HepG2 (cell line): ENCODE data around the gene TRPC1. TPM values are rescaled to one million over a fixed set of nuclear protein-coding genes. Genes with fewer than 3 reads are reported as not detected.

Source experiments
- ELF3 ChIP-seq: IDR thresholded peaks from 2 replicates; pipeline ENCODE4 v1.6.1; 2016; ENCODE audit warnings: missing genetic modification reagents, missing compliant biosample characterization
- FIP1L1 ChIP-seq: fragments of 200-400 bp; formaldehyde crosslinking; IDR thresholded peaks from 2 replicates; pipeline ENCODE4 v1.6.1; 2018; ENCODE audit warnings: low read depth, mild to moderate bottlenecking, low read length, moderate library complexity, borderline replicate concordance; ENCODE audit not compliant: insufficient read depth
- MTA1 ChIP-seq: sonication (generic); formaldehyde crosslinking; IDR thresholded peaks from 2 replicates; pipeline ENCODE4 v1.4.0; 2020; ENCODE audit warnings: missing genetic modification reagents, mild to moderate bottlenecking, borderline replicate concordance
- POLR2AphosphoS2 ChIP-seq: IDR thresholded peaks from 2 replicates; pipeline ENCODE4 v1.6.1; 2011; ENCODE audit warnings: low read depth, low read length, improper control_type of control experiment
- RCOR2 ChIP-seq: IDR thresholded peaks from 2 replicates; pipeline ENCODE4 v1.6.1; 2016; ENCODE audit warnings: missing biosample characterization, missing genetic modification reagents
- RORA ChIP-seq: sonication (generic); formaldehyde crosslinking; IDR thresholded peaks from 2 replicates; pipeline ENCODE4 v1.5.0; 2020; ENCODE audit warnings: mild to moderate bottlenecking, missing genetic modification reagents, moderate library complexity
- SIX4 ChIP-seq: sonication (generic); formaldehyde crosslinking; IDR thresholded peaks from 2 replicates; pipeline ENCODE4 v1.4.0; 2020; ENCODE audit warnings: missing genetic modification reagents
- ZNF17 ChIP-seq: sonication (generic); formaldehyde crosslinking; IDR thresholded peaks from 2 replicates; pipeline ENCODE4 v1.5.0; 2020; ENCODE audit warnings: mild to moderate bottlenecking, missing genetic modification reagents
- ZNF543 ChIP-seq: sonication (generic); formaldehyde crosslinking; IDR thresholded peaks from 2 replicates; pipeline ENCODE4 v1.4.0; 2020; ENCODE audit warnings: mild to moderate bottlenecking, missing genetic modification reagents
- polyA plus RNA-seq, 8 experiments: library from polyadenylated mRNA; depleted of rRNA in 3 of 8; stranded (reverse) in 7 of 8; unstranded in 1 of 8; fragments of >200 nt; fragmentation: Illumina TruSeq in 4 of 8; extraction: Trizol in 4 of 8; gene quantifications; 2 replicates each; pipeline versions ENCODE4 v1.2.1 to v1.2.3, GENCODE V29; 2011 to 2016; ENCODE audit warnings: low read depth in 4 of 8, missing spikeins in 1 of 8, mixed read lengths in 1 of 8; ENCODE audit not compliant: insufficient read depth in 1 of 8
- total RNA-seq, 5 experiments: library from RNA; depleted of rRNA; stranded (reverse); fragments of >200 nt; fragmentation: Illumina TruSeq; extraction: Trizol; gene quantifications; 2 replicates each; pipeline ENCODE4 v1.2.3, GENCODE V29; 2016; ENCODE audit warnings: low read depth in 1 of 5
- TF ChIP-seq, protein P1 (sequence below), 2 experiments: sonication (generic) in 1 of 2; formaldehyde crosslinking in 1 of 2; IDR thresholded peaks; 2 replicates each; pipeline versions ENCODE4 v1.4.0 to v1.6.1; 2016 to 2020; ENCODE audit warnings: borderline replicate concordance in 1 of 2, low read depth in 1 of 2, mild to moderate bottlenecking in 1 of 2, missing genetic modification reagents in 1 of 2
- TF ChIP-seq, protein P2 (sequence below): IDR thresholded peaks from 2 replicates; pipeline ENCODE4 v1.6.1; 2016; ENCODE audit warnings: mild to moderate bottlenecking
- TF ChIP-seq, protein P3 (sequence below): sonication (generic); formaldehyde crosslinking; IDR thresholded peaks from 2 replicates; pipeline ENCODE4 v1.8.1; 2023; ENCODE audit warnings: mild to moderate bottlenecking, moderate library complexity, missing genetic modification reagents
- TF ChIP-seq, protein P4 (sequence below): sonication (generic); formaldehyde crosslinking; IDR thresholded peaks from 2 replicates; pipeline ENCODE4 v1.4.0; 2020; ENCODE audit warnings: mild to moderate bottlenecking, low read depth, missing genetic modification reagents
- TF ChIP-seq, protein P5 (sequence below): sonication (generic); formaldehyde crosslinking; IDR thresholded peaks from 2 replicates; pipeline ENCODE4 v1.5.0; 2020; ENCODE audit warnings: mild to moderate bottlenecking, missing genetic modification reagents, moderate library complexity
- TF ChIP-seq, protein P6 (sequence below): sonication (generic); formaldehyde crosslinking; IDR thresholded peaks from 2 replicates; pipeline ENCODE4 v1.4.0; 2020; ENCODE audit warnings: missing genetic modification reagents

The TRPC1 gene
- total and polyA plus RNA-seq, 2 of the 13 experiments (the other 11 are each of a cell fraction or from before 2014, with no cell fraction given), result 10.8 to 13.1 TPM

DNA sequence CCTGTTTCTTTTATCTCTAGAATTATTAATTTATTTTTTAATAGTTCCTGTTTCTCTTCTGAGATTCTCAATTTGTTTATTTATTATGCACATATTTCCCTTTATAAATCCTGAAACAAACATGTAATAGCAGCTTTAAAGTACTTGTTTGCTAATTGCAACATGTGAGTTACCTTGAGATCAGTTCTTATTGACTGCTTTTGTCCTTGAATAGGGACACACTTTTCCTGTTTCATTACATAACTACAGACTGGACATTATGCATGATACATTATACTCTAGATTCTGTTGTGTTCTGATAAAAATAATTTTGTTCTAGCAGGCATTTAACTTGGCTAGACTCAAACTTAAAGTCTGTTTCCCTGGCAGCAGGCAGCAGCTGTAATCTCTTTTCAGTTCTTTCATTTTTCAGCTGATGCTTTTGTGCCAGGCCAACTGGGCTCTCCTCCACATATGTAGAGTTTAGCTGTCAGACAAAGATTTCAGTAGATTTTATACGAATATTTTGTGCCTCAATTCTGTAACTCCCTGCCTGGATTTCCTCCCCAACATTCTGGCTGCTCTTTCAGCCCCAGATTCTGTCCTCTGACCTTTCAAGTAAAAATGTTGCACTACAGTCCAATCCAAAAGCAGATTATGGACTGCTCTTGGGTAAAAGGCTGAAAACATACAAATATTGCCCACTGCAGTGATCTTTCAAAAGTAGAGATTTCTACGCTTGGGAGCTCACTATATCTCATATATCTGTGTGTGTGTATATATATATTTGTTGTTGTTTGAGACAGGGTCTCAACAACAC, 123.1 kb downstream of the TRPC1 start (continued):
- TF ChIP-seq, protein P1, sequence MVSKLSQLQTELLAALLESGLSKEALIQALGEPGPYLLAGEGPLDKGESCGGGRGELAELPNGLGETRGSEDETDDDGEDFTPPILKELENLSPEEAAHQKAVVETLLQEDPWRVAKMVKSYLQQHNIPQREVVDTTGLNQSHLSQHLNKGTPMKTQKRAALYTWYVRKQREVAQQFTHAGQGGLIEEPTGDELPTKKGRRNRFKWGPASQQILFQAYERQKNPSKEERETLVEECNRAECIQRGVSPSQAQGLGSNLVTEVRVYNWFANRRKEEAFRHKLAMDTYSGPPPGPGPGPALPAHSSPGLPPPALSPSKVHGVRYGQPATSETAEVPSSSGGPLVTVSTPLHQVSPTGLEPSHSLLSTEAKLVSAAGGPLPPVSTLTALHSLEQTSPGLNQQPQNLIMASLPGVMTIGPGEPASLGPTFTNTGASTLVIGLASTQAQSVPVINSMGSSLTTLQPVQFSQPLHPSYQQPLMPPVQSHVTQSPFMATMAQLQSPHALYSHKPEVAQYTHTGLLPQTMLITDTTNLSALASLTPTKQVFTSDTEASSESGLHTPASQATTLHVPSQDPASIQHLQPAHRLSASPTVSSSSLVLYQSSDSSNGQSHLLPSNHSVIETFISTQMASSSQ (IDR thresholded peaks at IDR 0.05; ENCODE audit: low read depth), result 0 out of 2 replicates have a peak, but pooled peaks have one; percentile 15
- TF ChIP-seq, protein P1 (CRISPR knock-in tag; IDR thresholded peaks at IDR 0.05; ENCODE audit: borderline replicate concordance), result no peak
- TF ChIP-seq ELF3 (CRISPR knock-in tag) (peak; percentile 93), RCOR2 (peak; percentile 82), ZNF17 (CRISPR knock-in tag) (no peak), FIP1L1 (no peak), ZNF543 (CRISPR knock-in tag) (no peak), MTA1 (CRISPR knock-in tag) (no peak), POLR2AphosphoS2 (no peak), RORA (CRISPR knock-in tag) (no peak), SIX4 (CRISPR knock-in tag) (no peak)
- TF ChIP-seq, protein P2, sequence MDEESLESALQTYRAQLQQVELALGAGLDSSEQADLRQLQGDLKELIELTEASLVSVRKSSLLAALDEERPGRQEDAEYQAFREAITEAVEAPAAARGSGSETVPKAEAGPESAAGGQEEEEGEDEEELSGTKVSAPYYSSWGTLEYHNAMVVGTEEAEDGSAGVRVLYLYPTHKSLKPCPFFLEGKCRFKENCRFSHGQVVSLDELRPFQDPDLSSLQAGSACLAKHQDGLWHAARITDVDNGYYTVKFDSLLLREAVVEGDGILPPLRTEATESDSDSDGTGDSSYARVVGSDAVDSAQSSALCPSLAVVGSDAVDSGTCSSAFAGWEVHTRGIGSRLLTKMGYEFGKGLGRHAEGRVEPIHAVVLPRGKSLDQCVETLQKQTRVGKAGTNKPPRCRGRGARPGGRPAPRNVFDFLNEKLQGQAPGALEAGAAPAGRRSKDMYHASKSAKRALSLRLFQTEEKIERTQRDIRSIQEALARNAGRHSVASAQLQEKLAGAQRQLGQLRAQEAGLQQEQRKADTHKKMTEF, result peak; percentile 66; the same call in 1 of the 2 replicates
- TF ChIP-seq, protein P3, sequence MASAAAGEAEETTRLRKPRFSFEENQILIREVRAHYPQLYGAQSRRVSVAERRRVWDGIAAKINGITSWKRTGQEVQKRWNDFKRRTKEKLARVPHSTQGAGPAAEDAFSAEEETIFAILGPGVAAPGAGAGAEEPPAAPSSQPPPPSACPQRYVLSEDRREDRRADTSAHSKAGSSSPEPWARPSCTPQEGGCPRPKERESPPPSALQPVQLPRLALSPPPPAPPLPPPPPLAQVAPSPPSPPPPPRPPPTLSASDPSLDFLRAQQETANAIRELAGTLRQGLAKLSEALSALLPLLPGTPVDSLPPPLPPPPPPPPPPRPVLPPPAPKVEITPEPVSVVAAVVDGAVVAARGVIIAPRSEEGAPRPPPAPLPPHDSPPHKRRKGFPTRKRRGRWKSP, result peak; percentile 24; the same call in 1 of the 2 replicates
- TF ChIP-seq, protein P4, sequence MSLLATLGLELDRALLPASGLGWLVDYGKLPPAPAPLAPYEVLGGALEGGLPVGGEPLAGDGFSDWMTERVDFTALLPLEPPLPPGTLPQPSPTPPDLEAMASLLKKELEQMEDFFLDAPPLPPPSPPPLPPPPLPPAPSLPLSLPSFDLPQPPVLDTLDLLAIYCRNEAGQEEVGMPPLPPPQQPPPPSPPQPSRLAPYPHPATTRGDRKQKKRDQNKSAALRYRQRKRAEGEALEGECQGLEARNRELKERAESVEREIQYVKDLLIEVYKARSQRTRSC (CRISPR knock-in tag), result no peak
- TF ChIP-seq, protein P5, sequence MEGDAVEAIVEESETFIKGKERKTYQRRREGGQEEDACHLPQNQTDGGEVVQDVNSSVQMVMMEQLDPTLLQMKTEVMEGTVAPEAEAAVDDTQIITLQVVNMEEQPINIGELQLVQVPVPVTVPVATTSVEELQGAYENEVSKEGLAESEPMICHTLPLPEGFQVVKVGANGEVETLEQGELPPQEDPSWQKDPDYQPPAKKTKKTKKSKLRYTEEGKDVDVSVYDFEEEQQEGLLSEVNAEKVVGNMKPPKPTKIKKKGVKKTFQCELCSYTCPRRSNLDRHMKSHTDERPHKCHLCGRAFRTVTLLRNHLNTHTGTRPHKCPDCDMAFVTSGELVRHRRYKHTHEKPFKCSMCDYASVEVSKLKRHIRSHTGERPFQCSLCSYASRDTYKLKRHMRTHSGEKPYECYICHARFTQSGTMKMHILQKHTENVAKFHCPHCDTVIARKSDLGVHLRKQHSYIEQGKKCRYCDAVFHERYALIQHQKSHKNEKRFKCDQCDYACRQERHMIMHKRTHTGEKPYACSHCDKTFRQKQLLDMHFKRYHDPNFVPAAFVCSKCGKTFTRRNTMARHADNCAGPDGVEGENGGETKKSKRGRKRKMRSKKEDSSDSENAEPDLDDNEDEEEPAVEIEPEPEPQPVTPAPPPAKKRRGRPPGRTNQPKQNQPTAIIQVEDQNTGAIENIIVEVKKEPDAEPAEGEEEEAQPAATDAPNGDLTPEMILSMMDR (CRISPR knock-in tag), result no peak
- TF ChIP-seq, protein P6, sequence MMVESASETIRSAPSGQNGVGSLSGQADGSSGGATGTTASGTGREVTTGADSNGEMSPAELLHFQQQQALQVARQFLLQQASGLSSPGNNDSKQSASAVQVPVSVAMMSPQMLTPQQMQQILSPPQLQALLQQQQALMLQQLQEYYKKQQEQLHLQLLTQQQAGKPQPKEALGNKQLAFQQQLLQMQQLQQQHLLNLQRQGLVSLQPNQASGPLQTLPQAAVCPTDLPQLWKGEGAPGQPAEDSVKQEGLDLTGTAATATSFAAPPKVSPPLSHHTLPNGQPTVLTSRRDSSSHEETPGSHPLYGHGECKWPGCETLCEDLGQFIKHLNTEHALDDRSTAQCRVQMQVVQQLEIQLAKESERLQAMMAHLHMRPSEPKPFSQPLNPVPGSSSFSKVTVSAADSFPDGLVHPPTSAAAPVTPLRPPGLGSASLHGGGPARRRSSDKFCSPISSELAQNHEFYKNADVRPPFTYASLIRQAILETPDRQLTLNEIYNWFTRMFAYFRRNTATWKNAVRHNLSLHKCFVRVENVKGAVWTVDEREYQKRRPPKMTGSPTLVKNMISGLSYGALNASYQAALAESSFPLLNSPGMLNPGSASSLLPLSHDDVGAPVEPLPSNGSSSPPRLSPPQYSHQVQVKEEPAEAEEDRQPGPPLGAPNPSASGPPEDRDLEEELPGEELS (CRISPR knock-in tag), result peak; percentile 92
